Daoy (cell line): Measurements from ENCODE around the gene PIP5K1B. TPM values are rescaled to one million over a fixed set of nuclear protein-coding genes. Genes with fewer than 3 reads are reported as not detected.

ENCODE experiments used
- total RNA-seq: library from RNA; depleted of rRNA; stranded (reverse); fragments of >200 nt; shearing (Covaris generic); gene quantifications from 2 replicates; pipeline ENCODE4 v1.2.3, GENCODE V29; 2014; rRNA removed

Gene PIP5K1B
- total RNA-seq, 1 experiment from 2014 or later = 0.57 TPM

Other genes starting within 250 kb of the PIP5K1B start
- gene TMEM252, start 164.4 kb upstream of the PIP5K1B start, total RNA-seq = not detected in 2 replicates